ENCODE results near the gene ANKRD1.

DNA sequence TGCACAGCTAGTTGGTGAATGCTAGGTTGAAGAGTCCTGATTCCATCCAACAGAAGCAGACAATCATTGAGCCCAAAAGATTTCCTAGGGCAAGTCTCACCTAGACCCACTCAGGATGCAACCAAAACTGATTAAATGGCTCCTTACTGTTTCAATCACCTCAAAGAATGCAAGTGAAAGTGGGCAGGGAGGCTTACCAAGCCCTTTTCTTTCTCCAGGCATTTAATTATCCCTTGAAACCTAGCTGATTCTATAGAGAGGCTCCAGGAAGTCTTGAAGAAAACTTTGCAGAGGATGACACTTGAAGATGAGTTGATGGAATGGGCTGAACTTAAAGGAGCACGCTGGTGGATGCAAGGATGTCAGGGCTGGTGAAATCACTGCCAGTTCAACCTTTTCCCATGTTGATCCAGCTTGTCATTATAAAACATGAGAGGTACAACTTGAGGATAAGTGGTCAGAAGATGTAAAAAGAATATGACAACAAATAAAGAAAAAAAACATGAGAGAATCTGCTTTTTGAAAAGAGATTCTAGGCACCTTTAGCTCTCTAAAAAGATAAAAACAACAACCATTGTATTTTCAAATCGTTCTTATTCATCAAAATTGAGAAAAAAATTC, 2.3 kb upstream of the ANKRD1 start:
- TF ChIP-seq, protein P1, sequence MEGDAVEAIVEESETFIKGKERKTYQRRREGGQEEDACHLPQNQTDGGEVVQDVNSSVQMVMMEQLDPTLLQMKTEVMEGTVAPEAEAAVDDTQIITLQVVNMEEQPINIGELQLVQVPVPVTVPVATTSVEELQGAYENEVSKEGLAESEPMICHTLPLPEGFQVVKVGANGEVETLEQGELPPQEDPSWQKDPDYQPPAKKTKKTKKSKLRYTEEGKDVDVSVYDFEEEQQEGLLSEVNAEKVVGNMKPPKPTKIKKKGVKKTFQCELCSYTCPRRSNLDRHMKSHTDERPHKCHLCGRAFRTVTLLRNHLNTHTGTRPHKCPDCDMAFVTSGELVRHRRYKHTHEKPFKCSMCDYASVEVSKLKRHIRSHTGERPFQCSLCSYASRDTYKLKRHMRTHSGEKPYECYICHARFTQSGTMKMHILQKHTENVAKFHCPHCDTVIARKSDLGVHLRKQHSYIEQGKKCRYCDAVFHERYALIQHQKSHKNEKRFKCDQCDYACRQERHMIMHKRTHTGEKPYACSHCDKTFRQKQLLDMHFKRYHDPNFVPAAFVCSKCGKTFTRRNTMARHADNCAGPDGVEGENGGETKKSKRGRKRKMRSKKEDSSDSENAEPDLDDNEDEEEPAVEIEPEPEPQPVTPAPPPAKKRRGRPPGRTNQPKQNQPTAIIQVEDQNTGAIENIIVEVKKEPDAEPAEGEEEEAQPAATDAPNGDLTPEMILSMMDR (IDR thresholded peaks at IDR 0.05; ENCODE audit: insufficient read depth, low read length, poor library complexity, severe bottlenecking) = no peak
- no peak for TF ChIP-seq EZH2phosphoT487 (conservative IDR thresholded peaks at IDR 0.05; ENCODE audit: low read length)

All from SU-DHL-6 (cell line).